NCI-H510A (cell line): ENCODE data around the gene D2HGDH.
"Not testable (repeated sequence)": the region's sequence is repeated elsewhere in the genome, so short reads cannot be mapped to it uniquely, and the experiment has no call there.

Source experiments
- DNase-seq: peaks from one replicate; lab custom pipeline; 2025; lab: John Stamatoyannopoulos, UW

The D2HGDH gene

DNA sequence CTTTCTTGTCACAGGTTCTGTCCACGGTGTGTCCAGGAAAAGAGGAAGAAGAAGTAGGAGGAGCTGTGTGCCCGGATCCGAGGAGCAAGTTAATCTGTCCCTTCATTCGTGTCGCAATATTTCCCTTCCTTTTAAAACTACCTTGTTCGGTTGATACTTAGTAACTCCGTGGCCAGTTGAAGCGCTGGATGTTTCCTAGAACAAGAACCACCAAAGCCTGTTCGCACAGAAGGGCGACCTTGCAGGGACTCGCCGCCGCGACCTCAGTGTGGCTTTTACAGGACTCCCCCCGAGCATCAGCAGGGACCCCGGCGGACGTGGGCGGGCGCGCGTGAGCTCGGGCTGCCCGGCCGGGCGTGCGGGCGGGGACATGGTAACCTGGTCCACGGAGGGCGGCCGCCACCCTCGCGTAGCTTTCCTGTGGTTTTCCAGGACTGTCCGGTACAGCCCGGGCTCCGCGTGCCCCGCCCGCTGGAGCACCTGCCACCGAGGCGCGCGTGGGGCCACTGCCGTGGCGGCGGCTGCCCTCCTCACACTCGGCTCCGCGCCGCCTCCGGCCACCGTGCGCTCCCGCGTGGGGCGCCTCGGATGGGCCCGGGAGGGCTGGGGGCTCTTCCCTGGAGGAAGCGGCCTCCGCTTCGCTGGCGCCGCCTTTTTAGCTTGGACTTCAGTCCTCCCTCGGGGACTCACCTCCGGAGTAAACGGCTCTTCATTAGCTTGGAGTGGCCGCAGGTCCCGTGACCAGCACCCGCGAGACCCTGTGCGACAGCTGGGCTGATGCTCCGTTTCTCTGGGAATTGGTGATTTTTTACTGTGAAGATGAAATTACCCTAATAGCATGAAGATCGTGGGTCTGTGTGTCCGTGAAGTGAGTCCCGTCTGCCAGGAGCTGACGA, 9.2 kb upstream of the D2HGDH start:
- DNase-seq: no peak

GRCh38 chr2:241726459-241726858, 8.0 kb upstream of the D2HGDH start:
- DNase-seq: no peak

DNA sequence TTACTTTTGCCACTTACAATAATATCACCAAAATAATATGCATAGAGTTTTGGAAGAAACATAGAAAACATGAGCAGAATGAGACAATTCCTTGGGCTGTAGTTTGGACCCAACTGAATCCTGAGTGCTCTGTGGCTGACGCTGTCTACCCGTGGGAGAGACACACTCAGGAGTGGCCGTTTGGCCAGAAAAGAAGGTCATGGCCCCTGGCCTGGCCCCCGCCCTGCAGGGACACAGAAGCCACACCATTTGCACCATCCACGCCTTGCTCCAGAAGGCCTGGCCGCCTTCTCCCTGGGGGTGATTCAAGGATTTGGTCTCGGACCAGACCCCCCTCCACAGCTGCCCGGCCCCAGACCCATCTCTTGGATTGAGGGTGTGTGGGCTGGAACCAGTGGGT, 6.4 kb upstream of the D2HGDH start:
- no peak for DNase-seq

- no peak for DNase-seq
Measured at GRCh38 chr2:241728627-241729026, 5.8 kb upstream of the D2HGDH start.

GRCh38 chr2:241729868-241730267, 4.6 kb upstream of the D2HGDH start:
- DNase-seq: no peak

DNA sequence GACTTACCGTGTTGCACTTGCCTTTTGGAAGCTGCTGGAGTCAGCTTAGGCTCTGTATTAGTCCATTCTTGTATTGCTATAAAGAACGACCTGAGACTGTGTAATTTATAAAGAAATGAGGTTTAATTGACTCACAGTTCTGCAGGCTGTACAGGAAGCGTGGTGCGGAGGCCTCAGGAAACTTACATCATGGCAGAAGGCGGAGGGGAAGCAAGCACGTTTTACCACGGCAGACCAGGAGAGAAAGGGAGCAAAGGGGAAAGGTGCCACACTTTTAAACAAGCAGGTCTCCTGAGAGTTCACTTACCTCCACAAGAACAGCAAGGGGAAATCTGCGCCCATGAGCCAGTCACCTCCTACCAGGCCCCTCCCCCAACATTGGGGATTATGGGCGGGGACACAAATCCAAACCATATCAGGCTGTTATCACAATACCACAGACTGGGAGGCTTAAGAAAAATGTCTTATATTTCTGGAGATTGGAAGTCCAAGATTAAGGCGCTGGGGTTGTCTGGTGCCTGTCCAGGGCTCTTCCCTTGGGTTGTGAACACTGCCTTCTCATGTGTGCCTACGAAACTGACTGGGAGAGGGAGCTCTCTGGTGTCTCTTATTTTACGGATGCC, 3.6 kb upstream of the D2HGDH start:
- no peak for DNase-seq

DNA sequence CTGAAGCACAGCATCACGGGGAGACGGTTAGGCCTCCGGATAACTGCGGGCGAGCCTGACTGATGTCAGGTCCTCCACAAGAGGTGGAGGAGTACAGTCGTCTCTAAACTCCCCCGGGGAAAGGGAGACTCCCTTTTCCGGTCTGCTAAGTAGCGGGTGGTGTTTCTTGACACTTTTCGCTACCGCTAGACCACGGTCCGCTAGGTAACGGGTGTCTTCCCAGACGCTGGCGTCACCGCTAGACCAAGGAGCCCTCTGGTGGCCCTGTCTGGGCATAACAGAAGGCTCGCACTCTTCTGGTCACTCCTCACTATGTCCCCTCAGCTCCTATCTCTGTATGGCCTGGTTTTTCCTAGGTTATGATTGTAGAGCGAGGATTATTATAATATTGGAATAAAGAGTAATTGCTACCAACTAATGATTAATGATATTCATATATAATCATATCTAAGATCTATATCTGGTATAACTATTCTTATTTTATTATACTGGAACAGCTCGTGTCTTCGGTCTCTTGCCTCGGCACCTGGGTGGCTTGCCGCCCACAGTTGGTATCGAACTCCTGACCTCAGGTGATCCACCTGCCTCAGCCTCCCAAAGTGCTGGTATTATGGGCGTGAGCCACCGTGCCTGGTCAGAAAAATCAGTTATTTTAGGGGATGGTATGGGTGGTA, 1.8 kb upstream of the D2HGDH start:
- DNase-seq: not testable (repeated sequence)

GRCh38 chr2:241733391-241734207, 831 bp upstream of the D2HGDH start:
- no peak for DNase-seq

DNA sequence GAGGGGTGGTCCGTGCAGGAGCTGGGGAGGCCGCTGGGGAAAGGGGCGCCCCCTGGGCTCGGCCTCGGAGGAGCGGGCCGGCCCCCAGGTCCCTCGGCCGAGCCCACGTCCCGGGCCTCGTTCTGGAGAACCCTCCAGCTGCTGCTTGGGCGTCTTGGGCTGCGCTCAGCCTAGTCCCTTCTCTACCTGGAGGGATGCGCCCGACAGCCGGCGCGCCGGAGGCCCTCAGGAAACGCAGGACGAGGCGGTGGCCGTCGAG, 293 bp upstream of the D2HGDH start:
- DNase-seq: no peak

- no peak for DNase-seq
Measured at GRCh38 chr2:241736111-241736510, 1.7 kb downstream of the D2HGDH start.

DNA sequence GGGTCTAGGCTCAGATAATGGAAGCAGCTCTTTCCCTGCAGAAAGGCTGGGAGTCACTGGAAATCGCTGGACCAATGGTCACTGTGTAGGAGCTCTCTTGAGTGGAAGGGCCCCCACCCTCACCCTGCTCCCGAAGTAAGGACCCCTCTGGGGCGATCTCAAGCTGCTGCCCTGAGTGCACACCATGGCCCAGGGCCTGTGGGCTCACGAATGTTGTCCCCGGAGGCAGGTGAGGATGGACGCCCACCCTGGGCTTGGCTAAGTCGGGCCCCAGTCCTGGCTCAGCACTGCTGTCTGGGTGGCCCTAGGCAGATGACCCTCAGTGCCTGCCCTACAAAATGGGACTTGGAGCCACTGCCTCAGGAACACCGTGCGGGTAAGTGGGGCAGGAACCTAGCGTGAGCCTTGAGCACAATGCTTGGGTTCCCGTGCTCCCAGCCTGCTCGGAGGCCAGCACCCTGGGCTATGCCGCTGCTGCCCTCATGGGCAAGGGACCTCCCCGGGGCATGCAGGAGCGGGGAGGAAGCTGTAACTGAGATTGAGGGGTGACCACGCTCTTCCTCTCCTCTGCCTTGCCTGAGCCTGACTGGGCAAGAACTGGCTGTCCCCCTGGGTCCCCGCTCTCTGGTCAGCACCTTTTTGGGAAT, 3.7 kb downstream of the D2HGDH start:
- DNase-seq: no peak

GRCh38 chr2:241739177-241739576, 4.7 kb downstream of the D2HGDH start:
- DNase-seq: no peak

DNA sequence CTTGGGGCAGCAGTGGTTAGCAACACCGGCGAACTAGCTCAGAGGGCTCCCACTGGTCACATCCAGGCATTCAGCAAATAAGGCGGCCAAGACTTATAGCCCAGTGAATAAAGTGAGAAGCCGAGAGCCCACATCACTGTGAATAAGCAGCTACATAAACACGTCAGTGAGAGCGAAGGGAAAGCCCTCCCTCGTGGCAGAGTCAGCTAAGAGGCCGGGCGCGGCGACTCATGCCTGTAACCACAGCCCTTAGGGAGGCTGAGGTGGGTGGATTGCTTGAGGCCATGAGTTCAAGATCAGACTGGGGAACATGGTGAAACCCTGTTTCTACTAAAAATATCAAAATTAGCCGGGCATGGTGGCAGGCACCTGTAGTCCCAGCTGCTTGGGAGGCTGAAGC, 5.2 kb downstream of the D2HGDH start:
- no peak for DNase-seq

GRCh38 chr2:241741016-241741415, 6.6 kb downstream of the D2HGDH start:
- no peak for DNase-seq

GRCh38 chr2:241742320-241742939, 8.0 kb downstream of the D2HGDH start:
- no peak for DNase-seq

DNA sequence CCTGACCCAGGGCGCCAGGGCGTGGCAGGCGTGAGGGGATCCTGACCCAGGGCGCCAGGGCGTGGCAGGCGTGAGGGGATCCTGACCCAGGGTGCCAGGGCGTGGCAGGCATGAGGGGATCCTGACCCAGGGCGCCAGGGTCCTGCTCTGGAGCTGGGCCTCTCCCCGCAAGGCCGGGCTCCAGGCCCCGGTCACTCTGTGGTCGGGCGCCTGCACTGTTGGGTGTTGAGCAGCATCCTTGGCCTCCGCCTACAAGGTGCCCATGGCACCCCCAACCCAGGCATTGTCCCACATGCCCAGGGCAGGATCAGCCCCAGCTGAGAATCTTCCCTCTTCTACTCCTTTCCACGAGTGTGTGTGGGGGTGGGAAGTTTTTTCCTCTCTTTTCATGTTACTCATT, 8.6 kb downstream of the D2HGDH start:
- not testable (repeated sequence) for DNase-seq

DNA sequence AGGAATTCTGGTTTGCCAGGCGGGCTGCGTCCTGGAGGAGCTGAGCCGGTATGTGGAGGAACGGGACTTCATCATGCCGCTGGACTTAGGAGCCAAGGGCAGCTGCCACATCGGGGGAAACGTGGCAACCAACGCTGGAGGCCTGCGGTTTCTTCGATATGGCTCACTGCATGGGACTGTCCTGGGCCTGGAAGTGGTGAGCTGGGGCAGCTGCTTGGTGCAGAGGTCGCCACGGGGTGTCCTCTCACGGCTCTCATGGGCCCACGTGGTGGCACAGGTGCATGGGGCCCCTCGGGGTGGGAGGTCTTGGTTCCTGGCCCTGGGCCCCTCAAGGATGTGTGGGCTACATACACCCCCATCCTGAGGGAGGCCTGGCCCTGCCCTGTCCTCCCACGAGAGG, 9.2 kb downstream of the D2HGDH start:
- no peak for DNase-seq

DNA sequence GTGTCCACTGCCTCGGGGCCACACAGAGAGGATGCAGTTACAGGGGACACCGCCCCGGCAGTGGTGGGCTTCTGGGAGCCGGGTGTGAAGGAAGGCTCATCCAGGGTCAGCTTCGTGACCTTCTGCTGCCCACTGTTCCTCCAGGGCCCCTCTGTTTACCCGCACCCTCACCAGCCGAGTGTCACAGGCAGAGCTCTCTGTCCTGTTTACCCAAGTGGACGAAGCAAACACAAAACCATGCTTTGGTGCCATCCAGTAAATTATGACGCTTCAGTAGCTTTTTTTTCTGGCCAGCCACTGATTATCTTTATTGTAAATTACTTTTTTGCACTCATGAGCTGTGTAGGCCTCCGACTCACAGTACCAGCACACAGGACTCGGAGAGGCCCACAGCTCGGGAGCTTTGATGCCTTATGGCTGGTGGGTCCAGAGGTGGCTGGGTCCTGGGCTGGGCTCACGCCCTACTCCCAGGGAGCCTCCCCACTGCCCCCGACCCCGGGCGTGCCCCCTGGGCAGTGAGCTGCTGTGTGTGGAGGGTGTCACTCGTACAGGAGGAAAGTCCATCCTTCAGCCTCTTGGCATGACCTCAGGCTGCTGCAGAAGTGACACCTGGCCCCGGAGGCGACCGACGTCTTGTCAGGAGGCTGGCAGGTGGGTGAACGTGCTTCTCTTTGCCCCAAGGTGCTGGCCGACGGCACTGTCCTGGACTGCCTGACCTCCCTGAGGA, 9.8 kb downstream of the D2HGDH start:
- DNase-seq: no peak

GRCh38 chr2:241745276-241745675, 10.8 kb downstream of the D2HGDH start:
- DNase-seq: no peak

- DNase-seq: no peak
Measured at GRCh38 chr2:241746084-241746483, 11.7 kb downstream of the D2HGDH start.
